Measurements from ENCODE around the gene NLGN1.

The NLGN1 gene

DNA sequence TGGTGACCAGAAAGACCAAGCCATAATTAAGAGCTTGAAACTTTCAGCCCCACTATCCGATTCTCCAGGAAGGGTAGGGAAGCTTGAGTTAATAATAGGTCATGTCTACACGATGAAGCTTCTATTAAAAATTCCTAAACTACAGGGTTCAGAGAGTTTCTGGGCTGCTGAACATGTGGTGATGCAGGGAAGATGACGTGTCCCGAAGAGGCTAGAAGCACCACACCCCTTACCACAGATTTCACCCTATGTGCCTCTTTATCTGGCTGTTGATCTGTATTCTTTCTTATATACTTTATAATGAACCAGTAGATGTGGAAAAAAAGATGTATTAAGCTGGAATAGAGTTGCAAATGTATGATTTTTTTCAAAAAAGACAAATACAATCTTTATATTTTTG lies 473.4 kb downstream of the NLGN1 start:
- H3K27ac Mint-ChIP-seq = no peak overlapping the region
- ATAC-seq = no peak
- H3K4me3 Mint-ChIP-seq = no peak overlapping the region
- no peaks in the 10 kb centered on the region for H3K36me3 Mint-ChIP-seq
- no peaks in the 10 kb centered on the region for H3K4me1 Mint-ChIP-seq
- H3K27me3 Mint-ChIP-seq = no peaks in the 10 kb centered on the region
- no peaks in the 10 kb centered on the region for H3K9me3 Mint-ChIP-seq

DNA sequence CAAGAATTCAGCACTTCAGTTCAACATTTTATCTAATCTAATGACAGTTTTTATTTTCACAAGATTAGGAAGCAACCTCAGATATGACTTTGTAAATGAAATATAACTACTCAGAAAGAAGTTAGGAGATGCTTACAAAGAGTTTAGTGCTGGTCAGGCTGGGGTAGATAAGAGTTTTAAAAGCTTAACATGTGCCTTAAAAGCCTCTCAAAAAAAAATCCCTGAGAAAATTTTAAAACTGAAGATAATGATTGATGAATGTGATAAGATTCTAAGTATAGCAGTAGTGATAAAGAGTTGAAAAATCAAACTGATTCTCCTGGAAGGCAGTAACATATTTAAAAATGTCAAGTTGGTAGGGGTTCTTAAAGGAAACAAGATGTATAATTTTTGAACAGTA lies 478.2 kb downstream of the NLGN1 start:
- Mint-ChIP-seq H3K27ac (no peak overlapping the region), H3K27me3 (no peaks in the 10 kb centered on the region), H3K4me3 (no peak overlapping the region), H3K4me1 (no peaks in the 10 kb centered on the region), H3K9me3 (no peaks in the 10 kb centered on the region), H3K36me3 (no peaks in the 10 kb centered on the region)
- ATAC-seq = no peak

DNA sequence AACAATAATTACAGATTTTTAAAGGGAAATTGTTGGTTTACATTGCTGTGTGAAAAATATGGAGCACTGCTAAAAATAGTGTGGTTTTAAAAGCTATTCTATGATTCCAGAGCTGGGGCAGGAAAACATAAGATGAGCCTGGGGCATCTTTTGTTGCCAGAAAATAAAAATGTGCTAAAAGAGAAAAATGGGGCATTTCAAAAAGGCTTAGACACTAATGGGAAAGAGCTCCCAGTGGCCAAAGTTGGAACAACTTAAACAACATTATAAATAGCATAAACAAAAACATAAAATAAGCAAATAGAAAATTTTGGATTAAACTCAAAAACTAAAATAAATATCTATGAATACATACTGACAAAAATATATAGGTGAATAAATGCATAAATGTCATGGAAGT lies 478.9 kb downstream of the NLGN1 start:
- no peaks in the 10 kb centered on the region for H3K4me1 Mint-ChIP-seq
- no peaks in the 10 kb centered on the region for H3K36me3 Mint-ChIP-seq
- ATAC-seq = no peak
- H3K4me3 Mint-ChIP-seq = no peak overlapping the region
- H3K27ac Mint-ChIP-seq = no peak overlapping the region
- peaks cover under 1% of the 10 kb centered on the region for H3K9me3 Mint-ChIP-seq
- no peaks in the 10 kb centered on the region for H3K27me3 Mint-ChIP-seq

DNA sequence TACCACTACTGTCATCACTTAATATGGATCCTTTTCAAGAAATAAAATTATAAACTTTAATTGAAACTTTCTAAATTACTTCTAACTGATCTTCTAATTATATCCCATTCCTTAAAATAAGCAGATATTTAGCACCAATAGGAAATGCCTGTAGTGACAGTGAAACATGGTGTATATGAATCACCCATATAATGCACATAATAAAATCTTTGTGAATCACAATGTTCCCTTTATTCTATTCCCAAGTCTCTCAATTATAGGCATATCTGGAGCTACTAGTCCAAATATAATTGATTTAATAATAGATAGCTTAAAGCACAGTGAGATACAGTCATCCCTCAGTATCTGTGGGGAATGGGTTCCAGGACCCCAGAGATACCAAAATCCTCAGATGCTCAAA lies 490.3 kb downstream of the NLGN1 start:
- H3K36me3 Mint-ChIP-seq = no peaks in the 10 kb centered on the region
- H3K4me1 Mint-ChIP-seq = no peaks in the 10 kb centered on the region
- H3K4me3 Mint-ChIP-seq = no peak overlapping the region
- H3K9me3 Mint-ChIP-seq = no peaks in the 10 kb centered on the region
- H3K27ac Mint-ChIP-seq = no peak overlapping the region
- no peak for ATAC-seq
- H3K27me3 Mint-ChIP-seq = no peaks in the 10 kb centered on the region

DNA sequence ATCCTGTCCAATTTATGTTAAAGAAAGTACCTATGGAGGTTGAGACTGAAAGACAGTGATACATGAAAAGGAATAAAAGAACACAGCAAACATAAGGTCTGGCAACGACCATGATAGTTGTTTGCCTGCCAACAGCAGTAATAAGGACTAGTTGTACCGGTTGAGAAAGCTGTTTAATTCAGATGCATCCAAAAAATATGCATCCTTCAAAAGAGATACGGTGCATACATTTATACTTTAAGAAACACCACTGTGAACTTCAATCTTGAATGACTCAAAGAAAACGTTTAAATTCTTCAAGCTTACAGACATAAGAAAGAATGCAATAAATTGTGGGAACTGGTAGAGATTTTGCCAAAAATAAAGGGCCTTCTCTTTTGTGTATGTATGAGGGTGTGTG lies 492.1 kb downstream of the NLGN1 start:
- ATAC-seq = no peak

DNA sequence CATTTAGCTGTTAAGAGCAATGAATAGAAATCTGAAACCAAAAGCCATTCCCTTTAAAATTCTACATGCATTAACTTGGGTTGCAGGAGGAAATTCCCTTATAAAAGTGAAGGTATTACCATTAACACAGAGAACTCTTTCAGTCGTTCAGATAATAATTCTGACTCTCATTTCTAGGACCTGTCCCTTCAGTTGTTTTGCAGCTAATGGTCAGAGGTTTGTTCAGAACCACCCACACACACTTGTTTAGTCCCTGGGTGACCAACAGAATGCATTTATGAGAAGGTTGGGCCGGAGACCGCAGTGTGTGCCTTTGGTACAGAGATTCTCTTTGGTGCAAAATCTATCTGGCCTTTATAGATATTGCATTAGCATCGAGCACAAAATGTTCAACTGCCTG lies 492.5 kb downstream of the NLGN1 start:
- Mint-ChIP-seq H3K36me3 (no peaks in the 10 kb centered on the region), H3K27me3 (no peaks in the 10 kb centered on the region), H3K4me3 (no peak overlapping the region), H3K27ac (no peak overlapping the region), H3K9me3 (peaks cover 5% of the 10 kb centered on the region), H3K4me1 (no peaks in the 10 kb centered on the region)
- ATAC-seq = no peak

More for the DNA sequence above, 492.1 kb downstream of the NLGN1 start:
- Mint-ChIP-seq H3K4me3 (no peak overlapping the region), H3K27ac (no peak overlapping the region), H3K4me1 (no peaks in the 10 kb centered on the region), H3K36me3 (no peaks in the 10 kb centered on the region), H3K27me3 (no peaks in the 10 kb centered on the region), H3K9me3 (peaks cover 5% of the 10 kb centered on the region)

DNA sequence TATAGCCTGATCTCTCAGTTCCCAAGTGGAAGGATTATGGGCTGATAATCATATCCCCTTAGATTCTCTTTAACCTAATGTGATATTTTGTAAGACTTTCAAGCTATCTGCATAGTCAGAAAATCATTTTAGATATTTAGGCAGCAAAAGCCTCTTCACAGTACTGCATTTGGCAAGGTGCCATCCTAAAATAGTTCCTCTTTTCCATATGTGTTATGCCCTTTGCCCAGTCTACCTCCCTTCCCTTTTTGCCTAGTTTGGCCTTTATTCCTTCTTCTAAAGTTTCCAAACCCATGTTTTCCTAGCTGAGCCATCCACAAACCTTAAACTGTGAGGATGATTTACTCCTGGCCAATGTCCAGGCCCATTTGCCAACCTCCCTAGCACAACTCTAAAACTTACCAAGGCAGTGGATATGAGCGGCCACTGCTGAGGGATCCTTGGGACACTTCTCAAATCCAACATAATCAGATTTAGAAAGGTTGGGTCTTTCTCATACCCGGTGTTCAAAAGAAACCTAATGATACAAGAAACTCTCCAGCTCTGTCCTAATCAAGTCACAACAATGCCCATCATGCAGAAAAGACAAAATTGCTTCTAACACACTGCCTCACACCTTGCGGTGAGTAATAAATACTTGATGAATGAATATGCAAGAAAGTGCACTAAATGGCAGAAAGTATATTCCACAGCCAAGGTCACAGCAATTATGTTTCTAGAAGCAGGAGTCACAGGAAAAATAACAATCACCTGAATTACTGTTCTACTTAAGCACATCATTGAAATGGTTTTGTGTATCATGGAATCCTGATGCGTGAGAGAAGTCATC lies 493.9 kb downstream of the NLGN1 start:
- ATAC-seq = no peak
- Mint-ChIP-seq H3K4me1 (no peaks in the 10 kb centered on the region), H3K27ac (no peak overlapping the region), H3K27me3 (no peaks in the 10 kb centered on the region), H3K4me3 (no peak overlapping the region), H3K9me3 (peaks cover 5% of the 10 kb centered on the region), H3K36me3 (no peaks in the 10 kb centered on the region)

DNA sequence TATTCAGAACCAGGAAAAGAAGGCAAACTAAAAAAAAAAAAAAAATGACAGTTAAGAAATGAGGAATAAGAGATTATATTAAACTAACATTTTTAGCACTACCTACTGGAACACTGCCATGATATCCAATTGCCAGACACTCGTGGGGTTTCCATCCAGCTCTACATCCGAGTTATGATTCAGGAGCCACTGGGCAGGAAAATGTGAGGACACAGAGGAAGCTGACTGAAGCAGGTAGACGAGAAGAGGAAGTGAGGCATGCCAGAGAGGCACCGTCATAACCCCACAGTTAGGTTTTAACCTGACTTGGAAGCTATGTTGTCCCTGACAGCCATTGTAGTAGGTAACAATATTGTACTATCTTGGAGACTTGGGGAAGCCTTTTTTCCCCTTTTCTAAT lies 495.0 kb downstream of the NLGN1 start:
- H3K9me3 Mint-ChIP-seq = peaks cover 8% of the 10 kb centered on the region
- no peak overlapping the region for H3K27ac Mint-ChIP-seq
- H3K27me3 Mint-ChIP-seq = no peaks in the 10 kb centered on the region
- no peak for ATAC-seq
- H3K4me1 Mint-ChIP-seq = no peaks in the 10 kb centered on the region
- no peak overlapping the region for H3K4me3 Mint-ChIP-seq
- H3K36me3 Mint-ChIP-seq = no peaks in the 10 kb centered on the region

DNA sequence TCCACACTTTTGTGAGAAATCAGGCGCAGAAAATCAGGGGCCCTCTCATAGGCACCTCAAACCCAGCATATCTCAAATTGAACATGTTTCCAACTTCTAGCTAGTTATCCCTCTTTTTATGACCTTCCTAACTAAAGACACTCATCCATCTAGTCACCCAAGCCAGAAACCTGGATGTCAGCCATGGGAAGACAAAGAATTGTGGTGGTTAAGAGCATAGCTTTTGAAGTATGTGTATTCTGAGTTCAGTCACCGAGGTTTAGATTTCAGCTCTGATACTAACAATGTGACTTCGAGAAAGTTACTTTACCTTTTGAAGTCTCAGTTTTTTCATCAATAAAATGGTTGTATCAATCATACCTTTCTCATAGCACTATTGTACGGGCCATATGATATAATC lies 495.5 kb downstream of the NLGN1 start:
- ATAC-seq = no peak
- H3K36me3 Mint-ChIP-seq = no peaks in the 10 kb centered on the region
- no peaks in the 10 kb centered on the region for H3K4me1 Mint-ChIP-seq
- H3K4me3 Mint-ChIP-seq = no peak overlapping the region
- no peaks in the 10 kb centered on the region for H3K27me3 Mint-ChIP-seq
- H3K9me3 Mint-ChIP-seq = peaks cover 8% of the 10 kb centered on the region
- H3K27ac Mint-ChIP-seq = no peak overlapping the region

DNA sequence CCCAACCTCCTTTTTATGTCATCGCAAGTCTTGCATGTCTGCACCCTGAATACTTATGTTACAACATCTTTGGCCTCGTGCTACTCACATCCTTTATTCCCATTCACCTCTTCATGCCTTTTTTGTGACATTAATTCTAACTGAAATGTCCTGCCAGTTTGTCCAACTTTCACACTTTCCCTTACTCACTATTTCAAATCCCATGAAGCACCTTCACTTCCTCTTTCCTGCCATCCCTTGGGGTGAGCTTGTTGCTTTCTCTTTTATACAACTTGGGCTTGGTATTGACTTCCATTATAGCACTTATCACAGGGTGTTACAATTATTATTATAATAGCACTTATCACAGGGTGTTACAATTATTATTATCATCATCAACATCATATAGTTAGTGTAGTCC lies 496.3 kb downstream of the NLGN1 start:
- no peaks in the 10 kb centered on the region for H3K36me3 Mint-ChIP-seq
- no peak overlapping the region for H3K27ac Mint-ChIP-seq
- ATAC-seq = no peak
- H3K27me3 Mint-ChIP-seq = no peaks in the 10 kb centered on the region
- H3K4me1 Mint-ChIP-seq = no peaks in the 10 kb centered on the region
- H3K9me3 Mint-ChIP-seq = peaks cover 8% of the 10 kb centered on the region
- no peak overlapping the region for H3K4me3 Mint-ChIP-seq

DNA sequence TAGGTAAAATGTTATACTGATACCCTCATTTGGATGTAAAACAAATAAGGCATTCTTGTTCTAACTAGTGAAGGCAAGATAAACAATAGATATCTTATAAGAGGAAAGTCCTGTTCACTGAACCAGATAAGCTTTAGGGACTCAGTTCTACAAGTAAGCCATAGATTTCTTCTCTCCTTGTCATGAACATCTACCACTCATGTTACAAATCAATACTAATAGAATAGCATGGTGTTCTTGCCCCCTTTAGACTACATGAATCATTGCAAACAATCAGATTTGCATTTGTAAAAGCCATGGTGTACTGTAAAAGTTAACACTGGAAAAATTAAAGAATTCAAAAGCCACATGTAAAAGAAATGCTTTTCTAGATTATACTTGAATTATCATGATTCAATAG lies 500.1 kb downstream of the NLGN1 start:
- H3K36me3 Mint-ChIP-seq = no peaks in the 10 kb centered on the region
- no peak overlapping the region for H3K4me3 Mint-ChIP-seq
- ATAC-seq = no peak
- no peaks in the 10 kb centered on the region for H3K4me1 Mint-ChIP-seq
- no peaks in the 10 kb centered on the region for H3K27me3 Mint-ChIP-seq
- peaks cover 8% of the 10 kb centered on the region for H3K9me3 Mint-ChIP-seq
- no peak overlapping the region for H3K27ac Mint-ChIP-seq

DNA sequence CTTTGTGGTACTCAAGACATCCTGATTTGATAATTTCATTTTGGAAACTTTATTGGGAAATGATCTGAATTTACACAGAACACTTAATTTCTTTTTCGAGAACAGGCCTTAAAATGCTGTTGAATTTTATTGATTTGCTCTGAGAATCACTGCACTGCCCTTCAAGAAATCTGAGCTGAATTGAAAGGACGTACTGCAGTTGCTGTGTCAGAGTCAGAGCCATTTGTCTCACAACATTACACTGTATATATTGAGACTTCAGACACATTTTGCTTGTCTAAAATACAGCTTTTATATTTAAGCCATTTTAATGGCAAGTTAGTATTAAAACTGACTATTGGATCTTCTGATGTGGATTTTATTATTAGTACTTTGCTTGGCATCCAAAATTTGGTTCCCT lies 504.1 kb downstream of the NLGN1 start:
- Mint-ChIP-seq H3K9me3 (peaks cover 12% of the 10 kb centered on the region), H3K4me1 (no peaks in the 10 kb centered on the region), H3K36me3 (no peaks in the 10 kb centered on the region), H3K27me3 (no peaks in the 10 kb centered on the region), H3K27ac (no peak overlapping the region), H3K4me3 (no peak overlapping the region)
- no peak for ATAC-seq

DNA sequence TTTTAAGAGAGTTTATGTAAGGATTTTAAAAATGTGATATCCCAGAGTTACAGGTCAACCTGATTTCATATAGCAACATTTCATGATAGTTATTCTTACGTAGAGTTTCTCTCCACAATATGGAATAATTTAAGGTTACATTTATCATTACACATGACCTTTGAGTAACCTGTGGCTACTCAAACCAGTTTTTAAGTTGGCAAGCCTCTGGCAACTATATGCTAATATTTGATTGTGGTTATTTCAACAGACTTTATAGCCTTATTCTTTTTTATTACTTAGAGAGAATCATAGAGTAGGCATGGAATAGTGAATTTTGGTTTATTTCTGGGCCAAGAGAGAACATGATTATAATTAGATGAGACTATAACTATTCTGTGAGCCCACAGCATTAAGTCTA lies 504.9 kb downstream of the NLGN1 start:
- peaks cover 10% of the 10 kb centered on the region for H3K9me3 Mint-ChIP-seq
- ATAC-seq = no peak
- H3K4me1 Mint-ChIP-seq = no peaks in the 10 kb centered on the region
- H3K36me3 Mint-ChIP-seq = no peaks in the 10 kb centered on the region
- H3K27ac Mint-ChIP-seq = no peak overlapping the region
- H3K27me3 Mint-ChIP-seq = no peaks in the 10 kb centered on the region
- H3K4me3 Mint-ChIP-seq = no peak overlapping the region

DNA sequence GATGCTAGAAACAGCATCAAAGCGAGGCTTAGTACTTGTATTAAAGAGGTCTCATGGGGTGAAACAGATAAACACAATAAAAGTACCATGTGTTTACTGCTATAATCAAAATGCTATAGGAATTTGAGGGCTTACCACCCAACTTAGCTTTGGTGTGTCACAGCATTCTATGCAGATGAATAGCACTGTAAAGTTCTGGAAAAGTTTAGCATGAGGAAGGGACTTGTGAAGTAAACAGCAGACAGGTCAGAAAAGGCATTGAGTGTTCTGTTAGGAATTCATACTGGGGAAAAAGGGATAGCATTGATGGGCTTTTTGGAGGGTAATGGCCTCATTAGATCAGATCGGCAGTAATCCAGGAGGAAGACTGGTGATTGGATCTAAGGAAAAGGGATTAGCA lies 505.3 kb downstream of the NLGN1 start:
- Mint-ChIP-seq H3K27me3 (no peaks in the 10 kb centered on the region), H3K36me3 (no peaks in the 10 kb centered on the region), H3K27ac (no peak overlapping the region), H3K9me3 (peaks cover 10% of the 10 kb centered on the region), H3K4me3 (no peak overlapping the region), H3K4me1 (no peaks in the 10 kb centered on the region)
- no peak for ATAC-seq

DNA sequence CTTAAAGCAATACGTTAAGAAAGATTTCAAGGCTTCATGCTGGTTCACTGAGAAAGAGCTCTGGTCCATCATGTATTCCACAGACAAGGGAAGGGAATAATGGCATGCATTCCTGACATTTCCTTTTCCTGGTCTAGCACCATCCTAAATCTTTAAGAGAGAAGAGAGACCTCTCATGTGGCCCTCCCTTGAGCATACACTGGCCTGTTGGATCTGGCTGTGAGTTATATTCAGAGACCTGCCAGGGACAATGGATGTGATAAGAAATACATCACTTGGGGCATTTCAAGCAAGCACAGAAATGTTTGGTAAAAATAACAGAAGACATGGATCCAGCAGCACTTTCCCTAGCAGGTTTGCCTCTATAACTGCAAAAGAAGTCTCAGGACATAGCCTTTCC lies 507.8 kb downstream of the NLGN1 start:
- no peaks in the 10 kb centered on the region for H3K36me3 Mint-ChIP-seq
- H3K9me3 Mint-ChIP-seq = peaks cover 10% of the 10 kb centered on the region
- H3K4me1 Mint-ChIP-seq = no peaks in the 10 kb centered on the region
- no peak overlapping the region for H3K4me3 Mint-ChIP-seq
- H3K27me3 Mint-ChIP-seq = no peaks in the 10 kb centered on the region
- H3K27ac Mint-ChIP-seq = no peak overlapping the region
- no peak for ATAC-seq

DNA sequence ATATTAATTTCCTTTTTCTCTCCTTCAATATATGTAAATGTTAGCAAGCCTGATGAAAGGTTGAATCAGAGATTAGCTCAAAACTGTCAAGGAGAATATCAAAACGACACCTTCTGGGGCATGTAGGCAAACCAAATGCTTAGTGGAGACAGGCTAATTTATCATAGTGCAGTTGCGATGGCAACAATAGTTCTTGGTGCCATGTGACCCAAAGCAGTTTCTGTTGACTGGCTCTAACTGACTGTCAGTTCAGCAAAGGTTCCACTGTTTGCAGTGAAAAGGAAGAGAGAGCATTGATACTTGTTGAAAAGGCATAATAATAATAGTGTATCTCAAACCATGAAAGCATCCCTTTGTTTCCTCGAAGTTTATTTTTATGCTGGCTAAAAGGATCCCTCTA lies 513.9 kb downstream of the NLGN1 start:
- Mint-ChIP-seq H3K4me1 (no peaks in the 10 kb centered on the region), H3K36me3 (no peaks in the 10 kb centered on the region), H3K27ac (no peak overlapping the region), H3K9me3 (no peaks in the 10 kb centered on the region), H3K27me3 (no peaks in the 10 kb centered on the region), H3K4me3 (no peak overlapping the region)
- no peak for ATAC-seq

DNA sequence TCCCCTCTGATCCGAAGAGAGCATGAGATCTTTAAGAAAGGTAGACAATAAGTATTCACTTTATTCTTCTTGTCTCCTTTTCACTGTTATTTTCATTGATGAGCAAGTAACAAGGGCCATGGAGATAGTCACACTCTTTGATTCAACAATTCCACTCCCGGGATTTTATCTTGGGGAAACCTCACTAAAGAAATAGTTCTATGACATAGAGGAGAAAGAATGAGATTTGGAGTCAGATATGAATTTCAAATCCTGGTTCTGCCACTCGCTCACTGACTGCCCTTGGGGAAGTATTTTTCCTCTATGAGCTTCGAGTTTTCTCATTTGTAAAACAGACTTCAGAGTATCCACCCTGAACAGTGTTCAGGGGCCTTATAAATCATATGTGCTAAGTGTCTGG lies 514.6 kb downstream of the NLGN1 start:
- no peaks in the 10 kb centered on the region for H3K36me3 Mint-ChIP-seq
- no peaks in the 10 kb centered on the region for H3K9me3 Mint-ChIP-seq
- no peaks in the 10 kb centered on the region for H3K27me3 Mint-ChIP-seq
- no peak overlapping the region for H3K4me3 Mint-ChIP-seq
- no peak overlapping the region for H3K27ac Mint-ChIP-seq
- no peaks in the 10 kb centered on the region for H3K4me1 Mint-ChIP-seq
- no peak for ATAC-seq

Measured in stimulated activated memory B cell treated with anti-CD40 and anti-IgM and Interleukin-4, amounts not matched to agents 10 μg/mL and 1 μg/mL and 100 μg/mL, for 72 hours (primary cell).